Liver (tissue), 9 donors: ENCODE data around the gene KIF21A. TPM values are rescaled to one million over a fixed set of nuclear protein-coding genes. Genes with fewer than 3 reads are reported as not detected.
A peak's percentile ranks its signal among the peaks of the same experiment; 100 is the strongest.

Experiments
- DNase-seq: peaks from one replicate; pipeline ENCODE4 v3.0.0-alpha.2; 2017; ENCODE audit warnings: low spot score
- H3K27ac ChIP-seq, 2 donors: one replicate each; pipeline ENCODE4 v1.7.0; 2013; ENCODE audit warnings: inconsistent platforms in 2 of 2, low read length in 2 of 2, control low read depth in 1 of 2, low read depth in 1 of 2, mild to moderate bottlenecking in 1 of 2
- H3K27me3 ChIP-seq, 4 donors: one replicate each; pipeline versions ENCODE4 v1.6.1 to v1.7.0; 2013; ENCODE audit warnings: low read length in 3 of 4, inconsistent platforms in 1 of 4, mild to moderate bottlenecking in 1 of 4, moderate library complexity in 1 of 4; ENCODE audit not compliant: control insufficient read depth in 4 of 4, insufficient read depth in 4 of 4
- H3K36me3 ChIP-seq, 4 donors: one replicate each; pipeline versions ENCODE4 v1.6.1 to v1.7.0; 2013; ENCODE audit warnings: low read length in 3 of 4, mild to moderate bottlenecking in 3 of 4, low read depth in 1 of 4, moderate library complexity in 1 of 4; ENCODE audit not compliant: control insufficient read depth in 4 of 4, insufficient read depth in 3 of 4
- H3K4me1 ChIP-seq, 4 donors: one replicate each; pipeline versions ENCODE4 v1.6.1 to v1.7.0; 2013; ENCODE audit warnings: low read length in 3 of 4, mild to moderate bottlenecking in 3 of 4, moderate library complexity in 1 of 4; ENCODE audit not compliant: control insufficient read depth in 4 of 4, insufficient read depth in 4 of 4
- H3K4me3 ChIP-seq, 3 donors: one replicate each; pipeline versions ENCODE4 v1.6.1 to v1.7.0; 2013; ENCODE audit warnings: low read length in 3 of 3, control low read depth in 1 of 3, low read depth in 1 of 3, mild to moderate bottlenecking in 1 of 3
- H3K9ac ChIP-seq, 2 donors: one replicate each; pipeline ENCODE4 v1.7.0; 2013; ENCODE audit warnings: low read length in 2 of 2, mild to moderate bottlenecking in 2 of 2, moderate library complexity in 2 of 2, control low read depth in 1 of 2, low read depth in 1 of 2
- H3K9me3 ChIP-seq, 4 donors: one replicate each; pipeline versions ENCODE4 v1.6.1 to v1.7.0; 2013; ENCODE audit warnings: low read length in 3 of 4; ENCODE audit not compliant: control insufficient read depth in 4 of 4
- EGR1 ChIP-seq, 2 donors: IDR thresholded peaks; 2 replicates each; pipeline ENCODE4 v1.6.1; 2016 to 2018; ENCODE audit warnings: antibody characterized with exemption in 2 of 2, low read depth in 2 of 2
- FOXA1 ChIP-seq: IDR thresholded peaks from 2 replicates; pipeline ENCODE4 v1.6.1; 2016; ENCODE audit warnings: antibody characterized with exemption
- FOXA2 ChIP-seq: IDR thresholded peaks from 2 replicates; pipeline ENCODE4 v1.6.1; 2016; ENCODE audit warnings: antibody characterized with exemption
- HNF4G ChIP-seq: IDR thresholded peaks from 2 replicates; pipeline ENCODE4 v1.6.1; 2016; ENCODE audit warnings: antibody characterized with exemption
- JUND ChIP-seq, 2 donors: IDR thresholded peaks; 2 replicates each; pipeline ENCODE4 v1.6.1; 2016; ENCODE audit warnings: antibody characterized with exemption in 2 of 2
- NR2F2 ChIP-seq: IDR thresholded peaks from 2 replicates; pipeline ENCODE4 v1.6.1; 2016; ENCODE audit warnings: antibody characterized with exemption
- RAD21 ChIP-seq, 2 donors: IDR thresholded peaks; 2 replicates each; pipeline ENCODE4 v1.6.1; 2016; ENCODE audit warnings: antibody characterized with exemption in 2 of 2, mild to moderate bottlenecking in 2 of 2
- RXRA ChIP-seq, 2 donors: IDR thresholded peaks; 2 replicates each; pipeline ENCODE4 v1.6.1; 2017 to 2018; ENCODE audit warnings: antibody characterized with exemption in 2 of 2, mild to moderate bottlenecking in 1 of 2
- TAF1 ChIP-seq: conservative IDR thresholded peaks from 2 replicates; pipeline ENCODE4 v1.6.1; 2016; ENCODE audit warnings: antibody characterized with exemption, mild to moderate bottlenecking
- YY1 ChIP-seq: IDR thresholded peaks from 2 replicates; pipeline ENCODE4 v1.6.1; 2016; ENCODE audit warnings: antibody characterized with exemption, mild to moderate bottlenecking
- WGBS: extraction: QIAGEN DNeasy Blood & Tissue Kit; methylation state at CpG from one replicate; pipeline ENCODE4 v1.1.7; 2013; 5-methylcytosine and 5-hydroxymethylcytosine counted together
- polyA plus RNA-seq, 2 donors: library from polyadenylated mRNA; stranded (reverse) in 1 of 2; unstranded in 1 of 2; fragments of 200-250 nt in 1 of 2; fragments of >200 nt in 1 of 2; fragmentation: Nextera tagmentation in 1 of 2; extraction: Ambion mirVana in 1 of 2; gene quantifications; one replicate each; pipeline versions ENCODE4 v1.2.1 to v1.2.3, GENCODE V29; 2013 to 2015
- total RNA-seq, 2 donors: library from RNA; depleted of rRNA; stranded (reverse); fragments of >200 nt; gene quantifications; one replicate each; pipeline ENCODE4 v1.2.3, GENCODE V29; 2014
- TF ChIP-seq, protein P1 (sequence below): IDR thresholded peaks from 2 replicates; pipeline ENCODE4 v1.6.1; 2016; ENCODE audit warnings: antibody characterized with exemption
- TF ChIP-seq, protein P2 (sequence below): IDR thresholded peaks from 2 replicates; pipeline ENCODE4 v1.6.1; 2016; ENCODE audit warnings: antibody characterized with exemption
- donor health status: healthy.
- donor health status: healthy.
- donor health status: healthy.
- donor health status: healthy.
- donor health status: healthy.

KIF21A gene
- total and polyA plus RNA-seq, 4 donors = 9.1 to 47.4 (median 21.0) TPM

DNA sequence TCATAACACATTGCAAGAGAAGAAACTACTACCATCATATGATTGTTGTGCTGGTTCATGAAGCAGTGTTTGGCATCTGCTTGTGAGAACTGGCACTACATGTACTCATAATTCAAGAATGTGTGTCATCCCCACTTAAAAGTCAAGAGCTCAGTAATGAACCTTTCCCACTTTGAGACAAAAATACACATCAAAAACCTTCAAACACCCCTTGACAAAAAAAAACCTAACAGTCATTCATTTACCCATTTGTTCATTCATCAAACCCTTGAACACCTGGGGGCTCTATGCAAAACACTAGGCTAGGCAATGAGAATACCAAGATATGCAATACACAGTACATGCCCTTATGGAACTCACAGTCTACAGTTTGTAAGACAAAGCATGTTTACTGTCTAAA lies 40.0 kb downstream of the KIF21A start:
- DNase-seq = no peak
- Histone ChIP-seq H3K4me1 (peaks cover 0 to 5% (median 0%) of the 10 kb centered on the region in 4 donors), H3K9me3 (no peaks in the 10 kb centered on the region), H3K4me3 (no peak overlapping the region), H3K9ac (no peak overlapping the region), H3K27me3 (no peaks in the 10 kb centered on the region), H3K27ac (no peak overlapping the region), H3K36me3 (no peaks in the 10 kb centered on the region)
- TF ChIP-seq, protein P1, sequence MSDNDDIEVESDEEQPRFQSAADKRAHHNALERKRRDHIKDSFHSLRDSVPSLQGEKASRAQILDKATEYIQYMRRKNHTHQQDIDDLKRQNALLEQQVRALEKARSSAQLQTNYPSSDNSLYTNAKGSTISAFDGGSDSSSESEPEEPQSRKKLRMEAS = no peak
- no peak for TF ChIP-seq HNF4G
- TF ChIP-seq EGR1 (IDR thresholded peaks at IDR 0.05; ENCODE audit: low read depth in 2 of 2) = no peak
- TF ChIP-seq YY1 = no peak
- TF ChIP-seq FOXA2 = no peak
- TF ChIP-seq TAF1 = no peak
- no peak for TF ChIP-seq RAD21 (IDR thresholded peaks at IDR 0.05)
- TF ChIP-seq JUND (IDR thresholded peaks at IDR 0.05) = no peak
- TF ChIP-seq, protein P2, sequence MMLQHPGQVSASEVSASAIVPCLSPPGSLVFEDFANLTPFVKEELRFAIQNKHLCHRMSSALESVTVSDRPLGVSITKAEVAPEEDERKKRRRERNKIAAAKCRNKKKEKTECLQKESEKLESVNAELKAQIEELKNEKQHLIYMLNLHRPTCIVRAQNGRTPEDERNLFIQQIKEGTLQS = no peak

DNA sequence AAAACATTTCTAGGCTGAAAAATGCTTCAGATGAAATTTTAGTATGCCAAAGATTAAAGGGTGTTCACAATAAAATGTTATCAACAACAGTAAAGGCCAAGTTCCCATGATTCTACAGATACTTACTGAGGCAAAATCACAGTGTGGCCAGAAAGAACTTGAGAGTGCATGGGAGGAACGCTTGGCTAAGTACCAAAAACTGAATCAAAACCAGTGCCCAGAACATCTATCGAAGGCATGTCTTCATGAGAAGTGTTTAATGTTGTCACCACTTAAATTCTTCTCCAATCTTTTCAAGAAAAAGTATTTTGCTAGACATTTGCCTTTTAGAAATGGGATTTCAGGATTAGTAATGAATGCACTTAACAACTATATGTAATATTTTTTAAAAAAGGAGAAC lies 41.5 kb downstream of the KIF21A start:
- no peak overlapping the region for H3K27ac ChIP-seq
- TF ChIP-seq FOXA1 = no peak
- TF ChIP-seq FOXA2 = no peak
- no peaks in the 10 kb centered on the region for H3K36me3 ChIP-seq
- no peak for DNase-seq
- H3K27me3 ChIP-seq = no peaks in the 10 kb centered on the region
- peaks cover 0 to 5% (median 0%) of the 10 kb centered on the region in 4 donors for H3K4me1 ChIP-seq
- H3K4me3 ChIP-seq = no peak overlapping the region
- H3K9ac ChIP-seq = no peak overlapping the region
- WGBS = 80% methylated on average over 2 of the region's 2 CpGs
- H3K9me3 ChIP-seq = no peaks in the 10 kb centered on the region

DNA sequence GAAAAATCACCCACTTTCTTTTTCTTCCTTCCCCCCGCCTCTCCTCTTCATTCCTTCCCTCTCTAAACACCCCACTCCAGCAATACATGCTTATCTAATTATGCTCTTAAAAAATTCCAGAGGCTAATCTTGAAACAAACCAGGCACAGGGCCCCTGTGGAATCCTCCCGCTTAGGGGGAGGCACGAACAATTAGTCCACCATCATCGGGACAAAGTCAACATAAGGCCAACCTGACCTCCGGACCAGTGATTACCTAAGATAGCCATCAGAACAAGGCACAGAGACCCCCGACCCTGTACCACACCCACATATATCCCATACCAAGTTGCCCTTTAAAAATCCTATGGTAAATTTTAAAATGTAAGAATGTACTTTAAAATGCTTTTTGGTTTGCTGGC lies 47.1 kb downstream of the KIF21A start:
- DNase-seq = no peak
- TF ChIP-seq NR2F2 (peak; percentile 25), EGR1 (IDR thresholded peaks at IDR 0.05; ENCODE audit: low read depth in 2 of 2) (no peak), RXRA (IDR thresholded peaks at IDR 0.05) (no peak), FOXA1 (no peak)
- 69% methylated on average over 6 of the region's 6 CpGs for WGBS
- Histone ChIP-seq H3K4me1 (no peaks in the 10 kb centered on the region), H3K27ac (no peak overlapping the region), H3K36me3 (no peaks in the 10 kb centered on the region), H3K9me3 (no peaks in the 10 kb centered on the region), H3K4me3 (no peak overlapping the region), H3K9ac (no peak overlapping the region), H3K27me3 (no peaks in the 10 kb centered on the region)

DNA sequence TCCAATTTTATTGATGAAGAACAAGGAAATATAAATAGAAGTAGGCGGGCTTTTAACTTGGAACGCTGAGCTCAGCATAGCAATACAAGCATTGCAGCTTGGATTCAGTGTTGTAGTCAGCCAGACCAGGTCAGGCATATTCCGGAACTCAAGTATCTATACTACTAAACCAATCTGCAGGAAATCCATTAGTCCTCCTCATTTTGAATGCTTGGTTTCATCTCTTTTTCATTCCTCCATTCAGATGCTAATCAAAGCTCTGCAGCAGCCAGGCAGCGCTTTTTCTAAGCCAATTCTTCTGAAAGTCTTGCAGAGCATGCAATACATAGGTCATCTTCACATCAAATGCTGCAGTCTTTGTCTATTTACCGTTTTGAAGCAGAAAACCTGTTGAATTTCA lies 49.0 kb downstream of the KIF21A start:
- no peak for TF ChIP-seq TAF1
- TF ChIP-seq, protein P1 = no peak
- no peaks in the 10 kb centered on the region for H3K27me3 ChIP-seq
- no peaks in the 10 kb centered on the region for H3K36me3 ChIP-seq
- H3K27ac ChIP-seq = no peak overlapping the region
- WGBS = 80% methylated on average over 5 of the region's 5 CpGs
- H3K9ac ChIP-seq = no peak overlapping the region
- no peak for DNase-seq
- no peak overlapping the region for H3K4me3 ChIP-seq
- no peaks in the 10 kb centered on the region for H3K9me3 ChIP-seq
- no peaks in the 10 kb centered on the region for H3K4me1 ChIP-seq
